ACHN (cell line): ENCODE results near the gene AMBRA1.
"Not testable (repeated sequence)": the region's sequence is repeated elsewhere in the genome, so short reads cannot be mapped to it uniquely, and the experiment has no call there.

Experiments used
- DNase-seq: peaks from one replicate; pipeline ENCODE4 v3.0.0-alpha.2; 2015
- in situ Hi-C: cut with HindIII; loops from 2 replicates; pipeline ENCODE4 v1.10.0; 2017; ENCODE audit warnings: low sequenced_read_pairs, low pct_ligation_motif_present, low pct_unique_long_range_greater_than_20kb

The AMBRA1 gene

DNA sequence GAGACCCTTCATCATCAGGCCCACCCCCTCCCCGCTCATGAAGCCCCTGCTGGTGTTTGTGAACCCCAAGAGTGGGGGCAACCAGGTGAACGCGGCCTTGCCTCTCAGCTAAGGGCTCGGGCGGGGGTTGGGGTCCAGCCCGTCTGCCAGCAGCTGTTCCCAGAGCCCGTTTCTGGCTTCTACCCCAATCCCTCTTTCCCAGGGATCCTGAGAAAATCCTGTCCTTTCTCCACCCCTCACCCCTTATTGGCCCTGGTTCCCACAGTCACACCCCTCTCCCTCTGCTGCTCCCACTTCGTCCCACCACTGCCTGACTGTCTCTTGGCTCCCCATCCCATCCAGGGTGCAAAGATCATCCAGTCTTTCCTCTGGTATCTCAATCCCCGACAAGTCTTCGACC is 221.7 kb downstream of the AMBRA1 start:
- no peak for DNase-seq
- in situ Hi-C loops, result no loop called here

GRCh38 chr11:46371262-46371661 is 222.6 kb downstream of the AMBRA1 start:
- DNase-seq, in situ Hi-C loops: not testable (repeated sequence)

- DNase-seq, result no peak
- in situ Hi-C loops, result no loop called here
Measured at GRCh38 chr11:46370253-46370652, 223.6 kb downstream of the AMBRA1 start.

DNA sequence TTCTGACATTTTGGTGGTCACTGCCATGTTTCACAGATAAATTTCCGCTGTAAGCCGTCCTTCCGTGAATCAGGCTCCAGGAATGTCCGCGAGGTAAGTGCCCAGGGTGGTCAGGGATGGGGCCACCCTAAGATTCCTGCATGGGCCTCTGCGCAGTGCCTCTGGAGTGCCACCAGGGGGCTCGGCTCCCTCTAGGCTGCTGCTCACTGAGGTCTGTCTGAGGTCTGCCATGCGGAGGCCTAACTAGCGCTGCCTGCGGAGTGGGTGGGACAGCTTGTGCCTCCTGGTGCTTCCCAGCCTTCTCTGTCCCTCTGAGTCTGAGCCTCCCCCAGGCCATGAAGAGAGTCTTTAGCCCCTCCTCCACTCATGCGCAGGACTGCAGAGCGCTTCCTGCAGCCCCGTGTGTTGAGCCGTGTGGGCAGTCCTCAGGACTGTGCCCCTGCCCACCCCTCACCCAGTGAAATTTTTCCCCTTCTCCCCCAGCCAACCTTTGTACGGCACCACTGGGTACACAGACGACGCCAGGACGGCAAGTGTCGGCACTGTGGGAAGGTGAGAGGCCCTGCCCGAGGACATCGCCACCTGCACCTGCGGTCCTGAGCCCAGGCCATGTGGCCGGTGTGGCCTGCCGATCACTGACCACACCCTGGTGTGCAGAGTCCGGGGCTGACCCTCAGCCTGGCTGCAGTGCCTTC is 224.2 kb downstream of the AMBRA1 start:
- DNase-seq, result peak; percentile 78
- in situ Hi-C loops, result no loop called here

GRCh38 chr11:46367916-46368267 is 225.9 kb downstream of the AMBRA1 start:
- no peak for DNase-seq
- in situ Hi-C loops, result no loop called here

DNA sequence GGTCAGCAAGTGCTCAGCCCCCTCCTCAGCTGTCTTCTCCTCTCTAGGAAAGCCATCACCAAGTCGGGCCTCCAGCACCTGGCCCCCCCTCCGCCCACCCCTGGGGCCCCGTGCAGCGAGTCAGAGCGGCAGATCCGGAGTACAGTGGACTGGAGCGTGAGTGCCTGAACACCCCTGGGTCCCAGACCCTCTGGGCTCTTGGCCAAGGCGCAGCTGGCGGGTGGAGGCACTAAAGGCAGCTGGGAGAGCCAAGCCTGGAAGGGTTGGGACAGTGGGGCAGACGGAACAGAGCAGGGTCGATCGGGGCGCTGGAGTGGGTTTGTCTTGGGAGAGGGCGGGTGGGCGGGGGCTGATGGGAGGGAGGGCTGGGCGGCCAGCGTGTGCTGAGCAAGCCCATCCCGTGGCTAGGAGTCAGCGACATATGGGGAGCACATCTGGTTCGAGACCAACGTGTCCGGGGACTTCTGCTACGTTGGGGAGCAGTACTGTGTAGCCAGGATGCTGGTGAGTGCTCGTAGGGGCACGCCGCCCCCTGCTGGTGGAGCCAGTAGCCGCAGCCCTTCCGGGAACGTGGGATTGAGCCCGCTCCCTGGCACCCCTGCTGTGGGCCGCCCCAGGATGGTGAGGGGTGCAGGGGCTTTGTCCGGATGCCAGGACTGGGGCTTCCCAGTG is 226.4 kb downstream of the AMBRA1 start:
- DNase-seq, result peak; percentile 37
- in situ Hi-C loops, result no loop called here

- in situ Hi-C loops, result no loop called here
- DNase-seq, result no peak
Measured at GRCh38 chr11:46366661-46367161, 227.1 kb downstream of the AMBRA1 start.

GRCh38 chr11:46366260-46366659 is 227.6 kb downstream of the AMBRA1 start:
- DNase-seq, result no peak
- in situ Hi-C loops, result no loop called here

DNA sequence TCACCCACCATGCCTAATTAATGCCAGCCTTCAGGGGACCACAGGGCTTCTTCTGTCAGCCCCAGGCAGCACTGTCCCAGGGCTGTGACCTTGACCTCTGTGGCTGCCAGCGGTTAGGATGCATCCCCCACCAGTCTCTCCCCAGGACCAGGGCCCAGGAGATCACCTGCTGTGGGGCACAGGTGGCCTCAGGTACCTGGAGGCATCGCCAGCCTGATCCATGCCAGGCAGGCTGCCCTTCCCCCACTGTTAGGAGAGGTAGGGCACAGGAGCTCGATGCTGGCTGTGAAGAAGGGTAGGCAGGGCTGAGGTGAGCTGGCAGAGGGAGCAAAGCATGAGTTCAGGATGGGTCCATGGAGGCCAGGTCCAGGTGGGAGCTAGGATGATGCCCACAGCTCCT is 229.0 kb downstream of the AMBRA1 start:
- no peak for DNase-seq
- in situ Hi-C loops, result no loop called here

GRCh38 chr11:46364056-46364455 is 229.8 kb downstream of the AMBRA1 start:
- in situ Hi-C loops, result no loop called here
- no peak for DNase-seq

DNA sequence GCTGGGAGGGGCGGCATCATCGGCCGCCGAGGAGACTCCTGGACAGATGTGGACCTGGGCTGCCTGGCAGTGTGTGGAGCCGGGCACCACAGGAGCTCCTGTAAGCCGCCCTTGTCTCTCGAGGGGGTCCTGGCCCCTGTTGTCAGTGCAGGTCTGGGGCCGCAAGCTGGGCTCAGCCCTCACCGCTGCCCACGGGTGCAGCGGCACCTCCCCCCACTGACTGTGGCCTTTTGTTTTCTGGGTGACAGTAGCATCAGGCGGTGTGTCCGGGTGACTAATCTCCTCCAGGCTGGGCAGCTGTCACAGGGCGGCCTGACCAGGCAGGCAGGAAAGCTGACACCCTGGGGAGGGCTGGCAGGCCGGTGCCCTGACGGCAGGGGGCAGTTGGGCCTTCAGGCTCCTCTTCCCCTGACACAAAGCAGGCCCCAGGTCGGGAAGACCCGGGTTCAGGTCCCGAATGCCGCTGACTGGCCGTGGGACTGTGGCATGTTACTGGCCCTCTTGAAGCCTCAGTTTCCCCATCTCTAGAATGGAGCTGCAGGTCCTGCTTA is 230.3 kb downstream of the AMBRA1 start:
- no peak for DNase-seq
- in situ Hi-C loops, result no loop called here

GRCh38 chr11:46363031-46363407 is 230.8 kb downstream of the AMBRA1 start:
- in situ Hi-C loops, result no loop called here
- peak; percentile 45 for DNase-seq

DNA sequence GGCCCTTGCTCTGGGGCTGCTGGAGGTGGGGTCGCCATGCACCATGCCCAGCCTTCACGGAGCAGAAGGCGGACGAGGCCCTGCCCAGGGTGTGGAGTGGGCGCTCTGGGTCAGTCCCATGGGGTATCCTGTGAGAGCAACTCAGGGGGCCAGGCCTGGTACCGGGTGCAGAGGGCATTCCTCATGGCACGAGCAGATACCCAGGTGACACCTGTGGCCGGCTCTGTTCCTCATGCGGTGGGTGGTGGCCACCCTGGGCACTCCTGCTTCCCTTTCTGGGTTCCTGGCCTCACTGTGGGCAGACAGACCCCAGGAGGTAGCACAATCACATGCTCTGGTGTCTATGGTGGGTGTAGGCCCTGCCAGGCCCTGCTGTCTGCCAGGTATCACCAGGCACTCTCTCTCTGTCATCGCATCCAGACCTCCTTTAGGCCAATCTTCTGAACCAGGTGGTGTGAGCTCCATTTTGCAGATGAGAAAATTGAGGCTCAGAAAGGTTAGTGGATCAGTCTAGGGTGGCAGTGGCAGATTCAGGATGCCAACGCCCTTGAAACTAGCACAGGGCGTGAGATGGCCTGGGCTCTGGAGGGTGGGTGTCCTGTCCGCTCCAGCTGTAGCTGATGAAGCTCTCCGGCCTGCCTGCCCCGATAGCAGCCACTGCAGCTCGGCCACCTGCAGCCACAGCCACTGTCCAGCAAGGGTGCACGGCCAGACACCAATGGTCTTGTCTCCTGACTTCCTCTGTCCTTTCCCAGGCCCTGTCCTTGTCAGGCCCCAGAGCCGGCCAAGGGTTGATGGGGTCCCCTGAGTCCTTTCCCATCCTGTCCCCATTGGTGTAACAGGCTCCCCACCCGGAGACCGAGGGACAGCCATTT is 231.4 kb downstream of the AMBRA1 start:
- DNase-seq, result no peak
- in situ Hi-C loops, result no loop called here

- DNase-seq, result no peak
- in situ Hi-C loops, result no loop called here
Measured at GRCh38 chr11:46361283-46362155, 232.3 kb downstream of the AMBRA1 start.

- no peak for DNase-seq
- in situ Hi-C loops, result no loop called here
Measured at GRCh38 chr11:46360878-46361277, 232.9 kb downstream of the AMBRA1 start.

- in situ Hi-C loops, result no loop called here
- no peak for DNase-seq
Measured at GRCh38 chr11:46359953-46360352, 233.9 kb downstream of the AMBRA1 start.

- no peak for DNase-seq
- in situ Hi-C loops, result no loop called here
Measured at GRCh38 chr11:46357483-46357936, 236.3 kb downstream of the AMBRA1 start.

DNA sequence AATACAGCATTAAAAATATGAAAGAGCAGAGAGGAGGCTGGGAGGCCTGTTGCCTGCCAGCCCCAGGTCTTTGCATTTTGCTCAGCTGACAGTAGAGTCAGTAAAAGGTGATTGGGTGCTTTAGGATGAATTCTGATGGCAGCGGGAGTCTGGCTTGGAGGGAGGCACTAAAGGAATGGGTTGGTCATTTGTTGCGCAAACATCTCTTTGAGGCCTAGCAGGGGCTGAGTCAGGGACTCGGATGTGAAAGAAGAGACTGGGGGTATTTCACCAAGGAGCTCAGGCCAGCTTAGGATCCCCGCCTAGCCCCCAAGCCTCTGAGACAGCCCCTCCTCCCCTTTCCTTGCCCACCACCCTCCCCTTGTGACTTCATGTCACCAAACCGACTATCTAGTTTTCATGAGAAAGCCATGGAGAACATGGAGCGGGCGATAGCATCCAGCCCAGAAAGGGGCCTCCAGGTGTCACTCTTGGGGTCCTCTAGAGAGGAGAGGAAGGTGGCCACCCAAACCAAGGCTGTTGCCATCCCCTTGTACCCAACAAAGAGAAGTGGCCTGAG is 236.8 kb downstream of the AMBRA1 start:
- no peak for DNase-seq
- in situ Hi-C loops, result no loop called here
